ENCODE results near the gene WDR82.

The WDR82 gene

GRCh38 chr3:52256622-52257021 is 21.8 kb downstream of the WDR82 start:
- no peak for DNase-seq (ENCODE audit: low spot score)

DNA sequence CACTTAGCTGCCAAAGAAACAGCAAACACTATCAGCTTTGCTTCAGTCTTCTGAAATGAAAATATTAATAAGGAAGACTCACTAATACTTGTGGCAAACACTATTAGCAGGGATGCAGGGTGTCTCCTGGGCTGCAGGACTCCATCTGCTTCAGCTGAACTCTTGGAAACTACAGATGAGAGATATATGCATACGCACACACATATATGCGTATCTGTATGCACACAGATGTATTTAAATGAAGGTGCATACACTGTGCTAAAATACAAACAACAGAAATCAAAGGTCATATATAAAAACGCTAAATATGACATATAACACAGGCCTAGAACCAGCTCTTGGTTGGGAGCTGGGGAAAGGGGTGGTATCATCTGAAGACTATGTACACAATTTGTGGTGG is 22.3 kb downstream of the WDR82 start:
- no peak for DNase-seq (ENCODE audit: low spot score)

DNA sequence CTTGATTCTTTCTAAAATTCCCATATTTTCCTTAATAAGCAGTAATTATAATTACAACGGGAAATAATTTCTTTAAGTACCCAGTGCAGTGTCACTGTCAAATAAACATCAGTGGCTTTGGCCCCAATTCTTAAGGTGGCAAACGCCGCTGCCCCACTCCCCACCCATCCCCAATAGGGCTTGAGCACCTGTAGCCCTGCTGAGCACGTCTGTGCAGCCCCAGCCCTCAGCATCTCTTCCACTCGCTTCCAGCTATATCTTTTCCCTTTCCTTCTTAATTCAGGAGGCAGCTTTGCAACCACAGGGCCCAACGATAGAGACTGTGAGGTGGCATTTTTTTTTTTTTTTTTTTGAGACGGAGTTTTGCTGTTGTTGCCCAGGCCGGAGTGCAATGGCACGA is 23.8 kb downstream of the WDR82 start:
- DNase-seq (ENCODE audit: low spot score) = no peak

DNA sequence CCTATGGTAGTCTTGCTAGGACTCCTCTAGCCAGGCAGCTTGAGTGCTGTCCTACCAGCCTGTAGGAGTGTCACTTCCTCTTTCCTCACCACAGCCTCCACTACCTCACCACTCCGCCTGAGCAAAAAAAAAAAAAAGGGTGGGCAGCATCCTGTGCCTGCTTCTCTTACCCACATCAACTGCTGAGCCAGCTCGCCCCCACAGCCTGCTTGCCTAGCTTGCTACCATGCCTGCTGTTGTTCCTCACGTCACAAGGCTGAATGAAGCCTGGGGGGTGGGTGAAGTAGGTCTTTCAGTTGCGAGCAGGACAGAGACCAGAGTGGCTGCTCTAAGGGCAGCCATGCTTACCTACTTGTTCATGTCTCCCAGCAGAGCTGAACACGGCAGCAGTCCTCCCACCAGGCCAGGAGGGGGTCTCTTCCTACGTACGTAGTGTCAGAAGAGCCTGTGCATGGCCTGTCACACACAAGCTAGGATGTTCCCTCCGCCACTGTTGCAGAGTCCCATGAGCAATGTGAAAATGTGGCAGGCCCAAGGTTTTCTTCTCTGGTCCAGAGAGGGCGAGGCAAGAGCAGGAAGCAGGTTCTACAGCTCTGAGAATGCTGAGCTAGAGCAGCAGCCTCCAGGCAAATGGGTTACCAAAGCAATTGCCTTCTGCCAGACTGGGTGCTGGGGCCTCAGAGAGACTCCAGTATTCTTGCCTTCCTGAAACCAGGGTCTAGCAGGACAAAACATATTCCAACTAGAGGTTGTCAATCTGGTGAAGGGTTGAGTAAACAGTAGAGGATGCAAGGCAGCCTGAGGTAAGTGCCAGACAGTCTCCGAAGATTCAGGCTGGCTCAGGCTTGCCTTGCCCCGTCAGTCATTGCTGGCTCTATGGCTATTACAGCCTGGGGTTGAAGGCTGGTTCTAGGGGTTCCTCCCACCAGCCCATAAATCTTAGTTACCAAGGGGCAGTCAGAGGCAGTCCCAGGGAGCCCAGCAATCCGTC is 24.8 kb downstream of the WDR82 start:
- peak; percentile 9 for DNase-seq (ENCODE audit: low spot score)

DNA sequence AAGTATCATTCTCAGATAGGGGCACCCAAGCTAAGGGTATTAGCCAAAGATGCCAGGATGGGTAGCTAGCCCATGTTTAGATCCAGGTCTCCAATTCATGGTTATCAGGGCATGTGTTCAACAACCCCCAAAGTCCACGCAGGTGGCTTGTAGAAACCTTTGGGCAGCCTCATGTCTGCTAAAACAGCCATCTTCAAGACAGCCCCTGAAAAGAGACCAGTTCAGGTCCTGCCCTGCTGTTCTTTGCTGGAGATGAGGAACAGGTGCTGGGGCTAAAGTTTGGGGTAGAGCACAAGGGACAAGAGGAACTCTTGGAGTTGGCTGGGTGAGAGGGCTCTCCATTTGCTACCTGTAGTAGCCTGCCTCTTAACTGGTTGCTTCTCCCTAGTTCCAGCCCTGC is 28.3 kb downstream of the WDR82 start:
- no peak for DNase-seq (ENCODE audit: low spot score)

DNA sequence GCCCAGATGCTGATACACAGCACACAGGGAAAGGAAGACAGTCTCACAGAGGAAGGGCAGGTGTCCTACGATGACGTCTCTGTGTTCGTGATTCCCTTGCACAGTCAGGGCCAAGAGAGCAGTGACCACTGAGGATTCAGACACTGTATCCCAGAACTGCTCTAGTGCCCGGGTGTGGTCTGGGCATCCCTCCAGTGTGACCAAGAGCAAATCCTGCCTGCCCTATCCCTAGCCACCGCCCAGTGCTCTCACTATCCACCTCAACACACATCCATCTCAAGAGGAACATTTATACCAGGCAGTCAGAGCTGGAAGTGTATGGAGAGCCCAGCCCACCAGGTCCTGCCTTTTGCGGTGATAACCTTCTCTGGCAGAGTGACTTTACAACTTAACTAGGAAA is 28.8 kb downstream of the WDR82 start:
- peak; percentile 42 for DNase-seq (ENCODE audit: low spot score)

DNA sequence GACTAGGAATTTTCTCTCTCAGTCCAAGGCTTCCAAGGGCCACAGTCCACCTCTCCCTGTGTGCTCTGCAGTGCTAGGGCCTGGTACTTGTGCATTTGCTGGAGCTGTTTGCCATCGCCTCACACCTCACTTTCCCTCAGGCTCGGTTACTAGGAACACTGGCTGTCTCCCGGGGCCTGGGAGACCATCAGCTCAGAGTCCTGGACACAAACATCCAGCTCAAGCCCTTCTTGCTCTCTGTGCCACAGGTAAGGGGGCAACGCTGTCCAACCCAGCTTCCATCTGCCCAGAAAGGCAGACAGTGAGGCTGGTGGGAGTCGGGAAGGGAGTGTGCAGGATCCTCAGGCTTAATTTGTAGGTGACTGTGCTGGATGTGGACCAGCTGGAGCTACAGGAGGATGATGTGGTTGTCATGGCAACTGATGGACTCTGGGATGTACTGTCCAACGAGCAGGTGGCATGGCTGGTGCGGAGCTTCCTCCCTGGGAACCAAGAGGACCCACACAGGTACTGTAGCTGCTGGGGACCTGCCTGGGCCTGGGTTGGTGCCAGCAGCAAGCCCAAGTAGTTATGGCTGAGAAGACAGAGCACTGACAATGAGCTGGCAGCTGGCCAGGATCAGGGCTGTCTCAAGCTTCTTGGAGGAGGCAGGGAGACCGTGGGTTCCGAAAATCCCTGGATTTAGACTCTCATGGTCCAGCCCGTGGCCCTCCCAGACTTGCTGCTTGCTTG is 29.5 kb downstream of the WDR82 start:
- no peak for DNase-seq (ENCODE audit: low spot score)

GRCh38 chr3:52248165-52248541 is 30.3 kb downstream of the WDR82 start:
- no peak for DNase-seq (ENCODE audit: low spot score)

- DNase-seq (ENCODE audit: low spot score) = no peak
Measured at GRCh38 chr3:52247409-52248164, 30.9 kb downstream of the WDR82 start.

DNA sequence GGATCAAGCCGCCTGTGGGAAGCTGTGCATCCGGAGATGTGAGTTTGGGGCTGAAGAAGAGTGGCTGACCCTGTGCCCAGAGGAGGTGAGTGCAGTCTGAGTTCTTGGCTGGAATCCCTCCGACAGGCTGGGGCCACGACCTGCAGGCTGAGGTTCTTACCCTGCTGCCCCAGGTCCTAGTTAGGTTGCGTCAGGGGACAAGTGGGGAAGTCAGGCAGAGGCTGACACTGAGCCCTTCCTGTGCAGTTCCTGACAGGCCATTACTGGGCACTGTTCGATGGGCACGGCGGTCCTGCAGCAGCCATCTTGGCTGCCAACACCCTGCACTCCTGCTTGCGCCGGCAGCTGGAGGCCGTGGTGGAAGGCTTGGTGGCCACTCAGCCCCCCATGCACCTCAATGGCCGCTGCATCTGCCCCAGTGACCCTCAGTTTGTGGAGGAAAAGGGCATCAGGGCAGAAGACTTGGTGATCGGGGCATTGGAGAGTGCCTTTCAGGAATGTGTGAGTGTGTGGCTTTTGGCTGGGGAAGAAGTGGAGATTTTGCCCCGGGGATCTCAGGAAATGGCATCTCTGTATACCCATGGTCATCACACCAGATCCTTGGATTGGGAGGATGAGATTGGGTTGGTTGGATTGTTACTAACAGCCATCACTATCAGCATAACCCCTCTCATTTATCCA is 31.6 kb downstream of the WDR82 start:
- no peak for DNase-seq (ENCODE audit: low spot score)

GRCh38 chr3:52246264-52246620 is 32.2 kb downstream of the WDR82 start:
- no peak for DNase-seq (ENCODE audit: low spot score)

DNA sequence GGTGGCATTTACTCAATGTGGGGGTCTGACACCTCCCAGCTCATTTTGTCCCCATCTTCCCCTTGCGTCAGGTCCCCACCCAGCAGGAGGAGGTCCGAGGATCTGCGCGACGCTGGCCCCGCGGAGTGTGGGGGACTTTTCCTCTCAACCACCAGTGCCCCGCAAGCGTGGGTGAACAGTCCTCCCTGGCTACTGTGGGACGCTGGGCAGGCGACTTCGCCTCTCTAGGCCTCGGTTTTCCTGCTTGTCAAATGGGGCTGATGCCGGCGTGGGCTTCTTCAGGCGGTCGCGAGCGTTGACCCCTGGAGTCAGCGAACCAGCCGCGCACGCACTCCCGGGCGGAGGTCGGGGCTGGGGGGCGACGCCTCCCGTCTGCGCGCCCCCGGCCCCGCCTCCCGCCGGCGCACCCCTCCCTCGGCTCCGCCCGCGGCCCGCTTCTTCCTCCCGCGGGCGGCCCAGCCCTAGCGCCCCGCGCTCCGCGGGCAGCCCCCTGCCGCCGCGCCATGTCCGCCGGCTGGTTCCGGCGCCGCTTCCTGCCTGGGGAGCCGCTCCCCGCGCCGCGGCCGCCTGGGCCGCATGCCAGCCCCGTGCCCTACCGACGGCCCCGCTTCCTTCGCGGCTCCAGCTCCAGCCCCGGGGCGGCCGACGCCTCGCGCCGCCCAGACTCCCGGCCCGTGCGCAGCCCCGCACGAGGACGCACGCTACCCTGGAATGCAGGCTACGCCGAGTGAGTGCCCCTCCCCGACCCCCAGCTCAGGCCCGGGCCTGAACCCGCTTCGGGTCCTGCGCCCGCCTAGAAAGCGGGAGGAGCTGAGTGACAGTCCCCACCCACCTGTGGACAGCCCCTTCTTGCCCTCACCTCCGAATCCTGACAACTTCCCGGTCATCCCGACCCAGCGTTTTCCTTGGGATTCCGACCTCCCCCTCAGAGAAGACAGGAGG is 32.9 kb downstream of the WDR82 start, which contains the start of gene PPM1M:
Gene PPM1M (plus strand): TSS at position 438 of the 942 bp plus-strand sequence. CDS start 66 bp downstream, at position 504.
- peak; percentile 86 for DNase-seq (ENCODE audit: low spot score)

DNA sequence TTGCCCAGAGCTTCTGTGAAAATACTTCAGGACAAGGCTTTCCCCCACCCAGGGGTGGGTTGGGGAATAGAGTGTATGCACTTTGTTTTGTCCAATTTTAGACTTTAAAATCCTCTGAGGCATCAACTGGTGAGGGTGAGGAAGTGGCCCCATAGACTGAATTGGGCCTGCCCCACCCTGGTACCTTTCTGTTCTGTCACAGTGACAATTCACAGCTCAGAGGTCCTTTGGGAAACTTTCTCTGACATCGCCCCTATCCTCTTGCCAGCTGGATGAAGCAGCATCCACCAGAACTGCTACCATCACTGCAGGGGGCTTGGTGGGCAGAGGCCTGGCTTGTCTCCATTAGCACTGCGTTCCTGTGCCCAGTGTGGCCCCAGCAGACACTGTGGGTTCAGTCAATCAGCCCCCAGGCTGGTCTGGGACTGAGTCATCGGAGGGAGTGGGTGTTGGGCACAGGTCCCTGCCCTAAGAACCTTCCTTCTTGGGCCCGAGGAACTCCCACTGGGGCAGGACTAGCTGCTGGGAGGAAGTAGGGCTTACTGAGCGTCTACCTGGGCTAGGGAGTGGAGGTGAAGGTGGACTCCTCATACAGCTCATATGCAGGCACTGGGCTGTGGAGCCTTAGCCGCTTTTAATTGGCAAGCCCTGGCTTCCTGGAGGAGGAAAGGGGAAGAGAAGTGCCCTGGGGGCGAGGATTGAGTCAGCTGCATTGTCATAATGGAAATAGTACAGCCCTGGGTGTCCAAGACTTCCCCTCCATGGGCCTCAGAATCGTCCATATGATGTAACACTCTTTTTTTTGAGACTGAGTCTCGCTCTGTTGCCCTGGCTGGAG is 34.4 kb downstream of the WDR82 start:
- no peak for DNase-seq (ENCODE audit: low spot score)

- DNase-seq (ENCODE audit: low spot score) = no peak
Measured at GRCh38 chr3:52242039-52242438, 36.4 kb downstream of the WDR82 start.

DNA sequence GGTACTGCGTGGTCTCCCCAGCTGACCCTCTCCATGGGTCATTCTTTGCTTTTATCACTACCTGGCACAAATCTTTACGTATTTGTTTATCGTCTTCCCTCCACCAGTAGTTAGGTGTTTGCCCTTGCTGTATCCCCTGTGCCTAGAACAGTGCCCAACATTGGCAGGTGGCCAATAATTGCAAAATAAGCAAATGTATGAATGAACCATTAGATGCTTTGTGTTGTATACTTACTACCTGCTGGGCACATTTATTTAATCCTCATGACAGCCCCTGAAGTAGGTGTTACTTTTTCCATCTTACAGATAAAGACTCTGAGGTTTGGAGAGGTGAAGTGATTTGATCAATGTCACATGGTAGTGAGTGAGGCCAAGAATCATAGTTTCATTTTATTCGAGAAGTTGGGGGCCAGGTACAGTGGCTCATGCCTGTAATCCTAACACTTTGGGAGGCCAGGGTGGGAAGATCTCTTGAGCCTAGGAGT is 37.5 kb downstream of the WDR82 start:
- no peak for DNase-seq (ENCODE audit: low spot score)

DNA sequence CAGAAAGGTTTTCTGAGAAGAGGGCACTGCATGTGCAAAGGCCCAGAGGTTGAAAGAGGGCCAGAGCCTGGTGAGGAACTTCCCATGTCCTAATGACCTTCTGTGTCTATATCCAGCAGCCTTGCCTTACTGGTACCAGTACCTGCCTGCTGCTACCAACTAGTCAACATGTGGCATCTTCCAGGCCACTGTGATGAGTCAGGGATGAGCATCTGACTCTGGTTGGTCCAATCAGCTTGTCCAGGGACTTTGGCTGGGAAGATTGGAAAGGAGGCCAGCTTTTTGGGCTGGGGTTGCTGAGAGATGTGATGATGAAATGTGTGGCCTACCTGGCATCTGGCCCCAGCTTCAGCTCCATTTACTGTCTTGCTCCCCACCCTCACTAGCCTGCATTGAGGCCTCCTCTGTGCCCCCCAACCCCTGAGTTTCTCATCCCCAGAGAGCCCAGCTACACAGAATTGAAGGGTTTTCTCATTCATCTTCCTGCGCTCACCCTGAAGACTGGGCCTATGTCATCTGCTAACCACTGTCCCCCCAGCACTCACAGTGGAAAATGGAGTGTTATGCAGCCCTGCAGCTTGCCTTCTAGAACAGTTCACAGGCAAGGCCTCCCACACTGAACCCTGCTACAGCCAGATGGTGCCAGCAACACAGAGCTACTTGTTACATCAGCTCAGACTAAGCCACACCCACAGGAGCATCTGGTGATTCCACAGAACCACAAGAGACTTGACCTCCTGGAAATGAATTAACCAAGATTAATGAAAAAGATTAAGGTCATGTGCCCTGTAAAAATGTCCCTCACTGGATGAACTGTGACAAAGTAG is 38.2 kb downstream of the WDR82 start:
- peak; percentile 88 for DNase-seq (ENCODE audit: low spot score)

DNA sequence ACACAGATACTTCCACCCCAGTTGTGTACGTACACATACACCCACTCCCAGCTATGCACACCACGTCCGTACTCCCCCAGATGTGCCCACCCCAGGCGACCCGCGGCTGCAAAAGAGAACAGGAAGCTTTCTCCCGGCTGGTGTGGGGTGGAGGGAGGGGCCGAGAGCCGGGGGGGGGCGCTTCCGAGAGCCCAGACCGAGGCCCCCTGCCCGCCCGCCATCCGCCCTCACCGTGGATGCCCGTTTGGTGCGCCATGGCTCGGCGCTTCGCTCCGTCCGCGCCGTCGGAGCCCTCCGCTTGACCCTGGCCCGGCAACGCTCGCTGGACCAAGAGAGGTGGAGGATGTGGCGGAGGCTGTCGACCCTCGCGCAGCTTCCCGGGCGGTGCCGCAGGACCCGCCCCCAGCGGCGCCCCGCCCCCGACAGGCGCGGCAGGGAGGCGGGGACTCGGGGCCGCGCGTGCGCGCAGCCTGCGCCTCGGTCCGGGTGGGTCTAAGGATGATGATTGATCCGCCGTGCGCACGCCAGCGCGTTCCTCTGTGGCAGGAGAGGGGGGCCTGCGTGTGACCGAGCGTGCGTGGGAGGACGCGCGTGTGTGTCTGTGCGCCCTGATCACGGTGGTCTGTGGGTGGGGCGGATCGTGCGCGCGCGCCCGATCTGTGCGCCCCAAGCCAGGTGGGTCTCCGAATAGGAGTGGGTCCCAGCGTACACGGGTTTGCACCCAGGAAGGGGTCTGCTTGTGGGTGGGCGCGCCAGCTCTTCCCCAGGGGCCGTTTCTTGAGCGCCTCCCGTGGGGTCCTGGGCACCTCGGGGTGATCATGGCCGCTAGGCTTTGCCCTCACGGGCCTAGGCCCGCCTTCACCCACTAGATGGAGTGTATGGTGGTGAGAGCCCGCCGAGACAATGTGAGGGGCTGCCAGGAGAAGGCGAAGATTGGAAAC is 39.4 kb downstream of the WDR82 start, which contains the start of gene TWF2:
Gene TWF2 (minus strand): TSS at position 398 of the 941 bp plus-strand sequence. CDS start 142 bp downstream, at position 256.
- DNase-seq (ENCODE audit: low spot score) = peak; percentile 98

Data from AG20443 (cell line).